HEK293T (cell line): ENCODE results near the gene CFAP61.

Experiments
- BHLHE40 ChIP-seq: fragments of 450-650 bp; IDR thresholded peaks from 2 replicates; pipeline ENCODE4 v1.6.1; 2016; ENCODE audit warnings: mild to moderate bottlenecking, moderate library complexity, borderline replicate concordance
- ELF4 ChIP-seq: fragments of 450-650 bp; IDR thresholded peaks from 2 replicates; pipeline ENCODE4 v1.6.1; 2017; ENCODE audit warnings: antibody characterized with exemption
- FOXK2 ChIP-seq: fragments of 450-650 bp; IDR thresholded peaks from 2 replicates; pipeline ENCODE4 v1.6.1; 2016; ENCODE audit warnings: mild to moderate bottlenecking
- FOXM1 ChIP-seq: fragments of 450-650 bp; IDR thresholded peaks from 2 replicates; pipeline ENCODE4 v1.6.1; 2017; ENCODE audit warnings: mild to moderate bottlenecking, borderline replicate concordance
- NFRKB ChIP-seq: fragments of 450-650 bp; IDR thresholded peaks from 2 replicates; pipeline ENCODE4 v1.6.1; 2016; ENCODE audit warnings: mild to moderate bottlenecking, moderate library complexity
- SP1 ChIP-seq: fragments of 450-650 bp; IDR thresholded peaks from 2 replicates; pipeline ENCODE4 v1.6.1; 2017
- SUZ12 ChIP-seq: fragments of 450-650 bp; IDR thresholded peaks from 2 replicates; pipeline ENCODE4 v1.6.1; 2016; ENCODE audit warnings: mild to moderate bottlenecking
- TARDBP ChIP-seq: fragments of 450-650 bp; IDR thresholded peaks from 2 replicates; pipeline ENCODE4 v1.6.1; 2016
- TF ChIP-seq, protein P1 (sequence below): fragments of 450-650 bp; IDR thresholded peaks from 2 replicates; pipeline ENCODE4 v1.6.1; 2016

DNA sequence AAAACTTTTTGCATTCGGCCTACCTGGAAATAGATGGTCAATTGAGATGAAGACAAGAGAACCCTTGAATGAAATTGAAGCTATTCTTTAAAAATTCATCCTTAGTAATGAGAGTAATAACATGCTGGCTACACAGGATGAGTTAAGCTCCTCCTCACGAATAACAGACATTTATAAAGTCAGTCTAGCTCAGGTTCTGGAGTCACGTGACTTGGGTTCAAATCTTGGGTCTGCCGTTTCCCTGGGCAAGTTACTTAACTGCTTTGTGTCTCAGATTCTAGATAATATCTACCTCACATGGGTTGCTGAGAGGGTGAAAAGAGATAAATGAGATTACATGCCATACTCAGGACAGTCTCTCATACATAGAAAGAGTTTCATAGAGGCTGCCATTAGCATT is 214.2 kb downstream of the CFAP61 start:
- TF ChIP-seq SP1: no peak
- TF ChIP-seq BHLHE40: no peak
- TF ChIP-seq ELF4: no peak
- no peak for TF ChIP-seq FOXM1
- TF ChIP-seq FOXK2: no peak
- no peak for TF ChIP-seq TARDBP
- no peak for TF ChIP-seq SUZ12
- TF ChIP-seq, protein P1, sequence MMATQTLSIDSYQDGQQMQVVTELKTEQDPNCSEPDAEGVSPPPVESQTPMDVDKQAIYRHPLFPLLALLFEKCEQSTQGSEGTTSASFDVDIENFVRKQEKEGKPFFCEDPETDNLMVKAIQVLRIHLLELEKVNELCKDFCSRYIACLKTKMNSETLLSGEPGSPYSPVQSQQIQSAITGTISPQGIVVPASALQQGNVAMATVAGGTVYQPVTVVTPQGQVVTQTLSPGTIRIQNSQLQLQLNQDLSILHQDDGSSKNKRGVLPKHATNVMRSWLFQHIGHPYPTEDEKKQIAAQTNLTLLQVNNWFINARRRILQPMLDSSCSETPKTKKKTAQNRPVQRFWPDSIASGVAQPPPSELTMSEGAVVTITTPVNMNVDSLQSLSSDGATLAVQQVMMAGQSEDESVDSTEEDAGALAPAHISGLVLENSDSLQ: no peak
- TF ChIP-seq NFRKB: no peak
